ENCODE results near the gene FAM168A. TPM values are rescaled to one million over a fixed set of nuclear protein-coding genes. Genes with fewer than 3 reads are reported as not detected.

The FAM168A gene
- total and polyA plus RNA-seq, 2 of the 8 experiments (the other 6 are each of a cell fraction or from before 2014, with no cell fraction given): 17.1 to 21.6 TPM

GRCh38 chr11:73510877-73511276, 87.0 kb downstream of the FAM168A start:
- peaks cover 0 to 3% of the 10 kb centered on the region in 2 experiments for H4K20me1 ChIP-seq (replicated peaks in 1 of 2; ENCODE audit: control insufficient read depth in 1 of 2, insufficient read depth in 2 of 2, low read length in 2 of 2)

More at GRCh38 chr11:73510877-73511276, 87.0 kb downstream of the FAM168A start:
- peaks cover 2% of the 10 kb centered on the region; the same call in 1 of the 2 replicates for H3K23me2 ChIP-seq (ENCODE audit: low read depth, low read length)
- H2BK120ac ChIP-seq (replicated peaks; ENCODE audit: low read depth, low read length): no peak overlapping the region
- H3K27ac ChIP-seq (ENCODE audit: low read depth, low read length): no peak overlapping the region
- no peak overlapping the region for H3K56ac ChIP-seq (replicated peaks; ENCODE audit: insufficient read length, low read depth, low read length)
- CTCF ChIA-PET (ENCODE audit: partially characterized antibody): interaction anchor here (0.6 to 1.7 kb wide), 8 partner anchors 9 to 164 kb away, joined by 3 to 5 read pairs (median 4); no protein-coding TSS in a partner anchor
- DNase-seq (ENCODE audit: low read depth in 1 of 2, low spot score in 2 of 2): no peak
- no peak overlapping the region for H3K4me3 ChIP-seq (ENCODE audit: extremely low read depth in 1 of 4, insufficient read depth in 2 of 4, low read depth in 3 of 4, low read length in 4 of 4)
- H2BK12ac ChIP-seq (ENCODE audit: low read depth, low read length): no peak overlapping the region
- no peak overlapping the region for H3K9ac ChIP-seq (replicated peaks in 1 of 4; ENCODE audit: extremely low read depth in 1 of 4, low read depth in 3 of 4, low read length in 3 of 4)
- H3K4me2 ChIP-seq (ENCODE audit: insufficient read depth in 1 of 2, low read depth in 2 of 2, low read length in 2 of 2): no peak overlapping the region
- H3K27me3 ChIP-seq (replicated peaks in 1 of 4; ENCODE audit: control insufficient read depth in 3 of 4, extremely low read depth in 1 of 4, insufficient read depth in 3 of 4, low read length in 3 of 4): no peaks in the 10 kb centered on the region
- H3K79me2 ChIP-seq (ENCODE audit: control insufficient read depth in 1 of 2, insufficient read depth in 2 of 2, low read length in 2 of 2): no peaks in the 10 kb centered on the region; a peak in 1 of 4 replicates
- no peaks in the 10 kb centered on the region for H3K36me3 ChIP-seq (ENCODE audit: control insufficient read depth in 2 of 4, insufficient read depth in 4 of 4, low read length in 3 of 4)
- no peak overlapping the region for H4K8ac ChIP-seq (ENCODE audit: extremely low read depth, insufficient read depth, low read length)
- H3K18ac ChIP-seq (ENCODE audit: extremely low read depth, low read length): no peak overlapping the region
- H4K5ac ChIP-seq (ENCODE audit: insufficient read length, low read depth, low read length): no peak overlapping the region
- H3K9me3 ChIP-seq (ENCODE audit: insufficient read depth in 2 of 2, low read depth in 1 of 2, low read length in 1 of 2): no peaks in the 10 kb centered on the region; a peak in 1 of 4 replicates
- H4K91ac ChIP-seq (replicated peaks; ENCODE audit: insufficient read length, low read length): no peak overlapping the region
- H2BK20ac ChIP-seq (ENCODE audit: low read length): no peak overlapping the region
- H2BK15ac ChIP-seq (ENCODE audit: low read length): no peak overlapping the region
- no peak overlapping the region for H2AFZ ChIP-seq (ENCODE audit: low read length)
- no peaks in the 10 kb centered on the region for H3K4me1 ChIP-seq (replicated peaks in 1 of 4; ENCODE audit: control insufficient read depth in 3 of 4, insufficient read depth in 4 of 4, low read length in 3 of 4)
- H3K14ac ChIP-seq (ENCODE audit: insufficient read length): no peak overlapping the region
- 86% methylated on average over 4 of the region's 4 CpGs; no CpG with 5 or more reads in 1 of the 2 experiments for WGBS, 2 experiments (ENCODE audit: extremely low coverage in 1 of 2, insufficient coverage in 1 of 2, insufficient read length in 1 of 2, insufficient replicate concordance in 2 of 2, low coverage in 1 of 2, low lambda C conversion rate in 2 of 2, missing lambda C conversion rate in 1 of 2)
- 0 out of 2 replicates have a peak, but pooled peaks cover 4% of the 10 kb centered on the region for H3K79me1 ChIP-seq (ENCODE audit: low read depth, low read length)
- no peak overlapping the region for H2BK5ac ChIP-seq (ENCODE audit: low read depth, low read length)
- FAIRE-seq: no peak
- no peak overlapping the region for H2AK5ac ChIP-seq (ENCODE audit: low read depth, low read length)
- no peak overlapping the region for H3K23ac ChIP-seq (ENCODE audit: insufficient read length)
- H3K4ac ChIP-seq (replicated peaks; ENCODE audit: insufficient read length, low read depth, low read length): no peak overlapping the region
- POLR2A ChIA-PET (ENCODE audit: partially characterized antibody): interaction anchor here (0.6 kb wide), 2 partner anchors 23 to 53 kb away, joined by 3 to 4 read pairs; no protein-coding TSS in a partner anchor

All from H1 (cell line).